RPMI8226 (cell line): Measurements from ENCODE around the gene ISLR.
A peak's percentile ranks its signal among the peaks of the same experiment; 100 is the strongest.

Experiments used
- DNase-seq: peaks from one replicate; pipeline ENCODE4 v3.0.0-alpha.2; 2015

Gene ISLR

DNA sequence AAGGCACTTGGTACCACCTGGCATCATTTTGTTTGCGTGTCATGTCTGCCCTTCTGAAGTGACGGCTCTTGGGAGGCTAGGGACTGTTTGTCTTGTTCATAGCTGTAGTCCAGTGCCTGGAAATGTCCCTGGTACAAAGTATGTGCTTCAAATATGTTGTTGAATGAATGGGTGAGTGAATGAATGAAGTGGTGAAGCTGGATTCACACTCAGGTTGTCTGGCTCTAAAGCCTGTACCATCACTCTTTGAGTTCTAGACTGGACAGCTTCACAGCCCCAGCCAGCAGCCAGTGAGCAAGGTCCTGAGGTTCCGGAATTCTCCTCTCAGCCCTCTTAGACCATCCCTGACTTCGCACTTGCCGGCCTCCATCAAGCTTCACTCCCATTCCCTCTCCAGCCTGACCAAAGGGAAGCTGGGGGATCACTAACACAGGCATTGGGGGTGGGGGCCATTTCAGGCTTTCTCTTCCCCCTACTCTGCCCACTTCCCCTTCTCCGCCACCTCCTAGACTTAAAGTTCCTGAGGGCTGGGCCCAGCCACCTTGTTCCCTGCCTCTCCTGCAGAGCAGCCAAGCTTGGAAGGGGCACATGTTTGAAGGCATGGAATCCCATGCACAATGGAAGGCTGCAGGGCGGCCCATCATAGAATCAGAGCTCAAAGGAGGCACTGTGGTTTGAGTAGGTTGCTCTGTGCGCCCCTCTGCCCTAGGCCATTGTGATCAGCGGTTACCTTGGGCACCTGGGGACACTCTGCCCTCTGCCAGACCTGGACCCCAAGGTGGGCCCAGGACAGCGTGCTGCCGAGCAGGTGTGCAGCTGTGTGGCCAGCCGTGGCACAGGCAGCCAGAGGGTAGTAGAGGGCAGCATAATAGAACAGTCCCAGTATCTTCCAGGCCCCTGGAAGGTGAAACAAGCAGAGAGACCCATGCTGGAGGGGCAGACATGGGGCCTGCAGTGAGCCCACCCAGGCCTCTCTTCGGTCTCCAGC, 21.4 kb downstream of the ISLR start:
- no peak for DNase-seq

GRCh38 chr15:74196175-74196574, 22.7 kb downstream of the ISLR start:
- DNase-seq: no peak

DNA sequence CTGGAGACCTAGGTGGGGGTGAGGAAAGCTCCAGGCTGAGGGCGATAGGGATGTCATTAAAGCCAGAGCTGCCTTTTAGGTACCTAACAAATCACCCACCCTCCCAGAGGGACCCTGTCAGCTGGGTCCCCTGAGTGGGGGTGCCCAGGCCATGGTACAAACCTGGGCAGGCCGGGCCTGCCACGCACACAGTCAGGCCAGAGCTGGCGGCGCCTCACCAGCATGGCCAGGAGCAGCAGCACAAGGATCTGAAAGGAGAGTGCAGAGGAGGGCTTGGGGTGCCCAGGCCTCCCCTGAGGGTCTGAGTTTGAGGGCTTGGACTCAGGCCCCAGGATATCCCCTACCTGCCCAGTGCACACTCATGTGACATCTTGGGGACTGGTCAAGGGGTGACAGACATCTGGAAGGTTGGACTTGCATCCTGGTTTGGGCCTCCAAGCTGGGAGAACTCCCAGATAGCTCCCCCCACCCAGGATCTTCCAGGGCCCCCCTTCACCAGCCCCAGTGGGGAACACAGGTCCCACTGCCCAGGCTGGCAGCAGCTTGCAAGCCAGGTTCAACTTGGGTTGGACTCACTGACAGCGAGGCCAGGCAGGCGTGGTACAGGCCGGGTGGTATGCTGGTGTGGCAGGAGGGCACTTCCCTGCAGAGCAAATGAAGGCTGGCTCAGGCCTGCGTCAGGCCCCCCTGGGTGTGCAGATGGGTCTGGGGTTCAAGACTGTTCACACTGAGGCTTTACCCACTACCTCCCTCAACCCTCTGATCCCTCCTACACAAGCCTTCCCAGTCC, 23.9 kb downstream of the ISLR start:
- no peak for DNase-seq

DNA sequence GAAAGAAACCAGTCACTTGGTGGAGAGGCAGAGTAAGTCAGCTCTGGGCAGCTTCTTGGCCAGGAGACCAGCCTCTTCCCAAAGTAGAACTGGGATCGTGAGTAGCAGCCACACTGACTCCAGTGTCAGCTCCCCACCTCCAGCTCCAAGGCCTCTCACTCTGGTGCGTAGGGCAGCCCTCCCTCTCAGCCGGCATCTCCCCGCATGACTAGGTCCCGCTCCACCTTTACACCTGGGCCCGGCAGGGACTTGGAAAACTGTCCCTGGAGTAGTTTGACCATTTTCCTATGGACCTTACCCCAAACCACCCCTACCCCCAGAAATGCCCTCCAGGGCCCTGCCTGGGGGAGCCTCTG, 25.8 kb downstream of the ISLR start:
- DNase-seq: no peak

- no peak for DNase-seq
Measured at GRCh38 chr15:74200412-74200815, 26.9 kb downstream of the ISLR start.

- DNase-seq: no peak
Measured at GRCh38 chr15:74200871-74201419, 27.4 kb downstream of the ISLR start.

GRCh38 chr15:74201710-74202420, 28.4 kb downstream of the ISLR start:
- no peak for DNase-seq

- peak; percentile 32 for DNase-seq
Measured at GRCh38 chr15:74202452-74203401, 29.2 kb downstream of the ISLR start, which contains the start of gene STRA6. TSS of gene STRA6 (minus strand) at chr15:74202787. CDS start at chr15:74202267, 520 bp downstream.

GRCh38 chr15:74203914-74204431, 30.5 kb downstream of the ISLR start:
- DNase-seq: no peak

DNA sequence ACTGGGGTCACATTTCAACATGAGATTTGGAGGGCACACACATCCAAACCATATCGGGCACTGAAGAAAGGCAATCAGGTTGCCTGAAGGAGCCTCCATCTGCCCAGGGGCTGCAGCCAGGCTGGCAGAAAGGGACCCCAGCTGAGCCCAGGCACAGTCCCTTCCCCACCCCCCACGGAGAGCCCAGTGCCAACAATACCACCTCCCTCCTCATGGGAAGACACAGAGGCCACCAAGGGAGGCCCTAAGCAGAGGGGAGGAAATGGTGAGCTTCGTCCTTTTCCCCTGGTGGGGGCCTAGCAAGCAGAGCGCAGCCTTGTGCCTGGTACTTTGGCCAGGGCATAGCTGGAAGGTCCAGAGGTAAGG, 32.1 kb downstream of the ISLR start:
- no peak for DNase-seq

GRCh38 chr15:74206801-74207281, 33.3 kb downstream of the ISLR start:
- DNase-seq: no peak

DNA sequence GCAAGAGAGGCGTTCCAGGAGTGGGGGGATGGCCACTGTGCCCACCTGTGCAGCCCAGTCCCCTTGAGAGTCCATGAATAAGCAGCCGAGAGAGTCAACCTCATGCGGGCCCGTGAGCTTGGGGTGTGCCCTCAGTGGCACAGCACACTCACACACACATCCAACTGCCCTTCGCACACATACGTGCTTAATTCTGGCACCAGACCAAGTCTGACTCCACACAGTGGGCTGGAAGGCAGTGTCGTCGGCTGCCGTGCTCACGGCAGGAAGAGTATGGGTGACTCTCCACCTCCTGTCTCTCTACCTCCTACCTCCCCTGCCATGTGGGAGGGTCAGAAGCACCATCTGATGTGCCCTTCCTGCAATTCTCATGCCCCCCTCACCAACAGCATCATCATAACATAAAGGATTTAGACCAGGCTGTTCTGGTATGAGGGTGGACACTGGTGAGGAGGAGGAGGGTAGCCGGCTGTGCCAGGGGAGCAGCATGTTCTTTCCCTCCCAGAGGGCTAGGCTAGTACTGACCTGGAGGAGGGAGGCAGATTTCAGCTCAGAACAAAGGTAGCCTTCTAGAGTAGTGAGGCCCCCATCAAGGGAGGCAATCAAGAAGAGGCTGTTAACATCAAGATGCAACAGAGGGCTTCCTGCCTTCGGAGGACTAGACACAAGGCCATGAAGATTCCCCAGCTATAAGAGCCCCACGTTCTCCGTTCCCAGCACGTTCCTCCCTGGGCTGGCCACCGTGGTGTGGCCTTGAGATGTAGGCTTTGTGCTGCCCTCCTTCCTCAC, 34.3 kb downstream of the ISLR start:
- DNase-seq: peak; percentile 41

DNA sequence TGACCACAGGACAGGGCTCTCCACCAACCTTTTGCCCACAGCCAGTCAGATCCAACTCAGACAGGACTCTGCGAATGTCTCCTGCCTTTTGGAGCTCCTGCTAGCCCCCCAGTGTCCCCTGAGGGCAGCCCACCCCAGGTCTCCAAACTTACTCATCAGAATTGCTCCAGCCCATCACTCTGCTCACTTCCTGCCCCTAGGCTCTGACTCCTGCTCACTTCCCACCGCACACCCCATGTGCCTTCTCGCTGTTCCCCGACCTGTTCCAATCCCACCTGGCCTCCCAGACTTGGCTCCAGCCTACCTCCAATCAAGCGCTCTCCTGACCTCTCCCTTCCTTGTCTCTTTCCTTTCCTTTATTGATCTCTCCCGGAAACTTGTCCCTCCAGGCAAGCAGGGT, 35.0 kb downstream of the ISLR start:
- no peak for DNase-seq

- no peak for DNase-seq
Measured at GRCh38 chr15:74208901-74209559, 35.5 kb downstream of the ISLR start.

GRCh38 chr15:74209560-74209958, 36.0 kb downstream of the ISLR start:
- no peak for DNase-seq

- DNase-seq: no peak
Measured at GRCh38 chr15:74209997-74210671, 36.6 kb downstream of the ISLR start.

DNA sequence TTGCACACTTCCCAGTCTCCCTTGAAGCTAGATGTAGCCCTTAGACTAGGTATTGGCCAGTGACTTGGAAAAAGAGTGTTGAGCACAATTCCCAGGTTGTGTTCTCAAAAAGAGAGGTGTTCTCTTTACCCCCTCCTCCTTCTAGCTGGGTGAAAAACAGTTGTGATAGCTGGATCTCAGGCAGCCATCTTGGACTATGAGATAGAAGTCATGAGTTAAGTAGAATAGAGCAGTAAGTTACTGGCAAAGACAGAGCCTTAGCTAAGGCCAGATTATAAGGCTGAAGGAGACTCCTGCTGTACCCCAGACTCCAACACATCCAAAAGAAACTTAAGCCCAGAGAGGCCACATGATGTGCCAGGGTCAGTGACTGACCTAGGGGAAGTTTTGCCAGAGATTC, 37.2 kb downstream of the ISLR start:
- no peak for DNase-seq

DNA sequence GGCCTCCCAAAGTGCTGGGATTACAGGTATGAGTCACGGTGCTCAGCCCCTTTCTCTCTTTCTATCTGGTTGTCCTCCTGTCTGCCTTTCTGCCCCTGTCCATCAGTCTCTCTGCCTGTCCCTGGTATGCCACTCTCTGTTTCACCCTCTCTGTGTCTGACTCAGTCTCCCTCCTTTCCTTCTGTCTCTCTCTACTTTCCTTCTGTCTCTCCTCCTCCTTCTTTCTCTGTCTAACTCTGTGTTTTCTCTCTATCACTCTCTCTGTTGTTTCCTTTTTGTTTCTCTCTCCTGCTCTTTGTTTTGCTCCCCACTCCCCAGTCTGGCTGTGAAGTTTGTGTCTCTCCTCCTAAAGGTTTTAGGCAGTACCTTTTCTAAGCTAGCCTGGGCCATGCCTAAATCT, 38.1 kb downstream of the ISLR start:
- DNase-seq: no peak

DNA sequence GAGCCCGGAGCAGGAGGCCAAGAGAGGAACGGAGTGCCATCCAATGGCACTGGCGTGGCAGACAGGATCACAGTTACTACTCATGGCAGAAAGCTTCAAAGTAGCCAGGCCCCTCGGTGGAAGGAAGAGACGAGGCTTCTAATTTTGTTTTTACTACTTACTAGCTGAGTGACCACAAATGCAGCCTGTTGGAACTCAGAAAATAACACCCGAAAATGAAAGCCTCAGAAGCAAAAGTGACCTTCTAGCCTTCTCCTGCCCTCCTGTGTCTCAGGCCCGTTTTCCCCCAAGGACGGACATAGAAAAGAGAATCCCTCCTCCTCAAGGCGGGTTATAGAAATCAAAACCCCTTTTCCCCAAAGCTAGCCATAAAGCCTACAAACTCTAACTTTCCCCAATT, 39.0 kb downstream of the ISLR start:
- DNase-seq: no peak
